Activated naive CD8-positive, alpha-beta T cell treated with anti-CD3 and anti-CD28 coated beads, Interleukin-2, amount 50 U/mL, for 24 hours (primary cell): Measurements from ENCODE around the gene CEP95.
A peak's percentile ranks its signal among the peaks of the same experiment; 100 is the strongest.
"Not testable (repeated sequence)": the region's sequence is repeated elsewhere in the genome, so short reads cannot be mapped to it uniquely, and the experiment has no call there.

Experiments used
- ATAC-seq: fragments of 150-1000 bp; cut with Tn5 transposase; one replicate; pipeline ENCODE4 v1.10.0; 2021
- DNase-seq: peaks from one replicate; pipeline ENCODE4 v3.0.0; 2021
- H3K27ac Mint-ChIP-seq: one replicate; pipeline ENCODE4 v1.8.0; 2021; ENCODE audit warnings: mild to moderate bottlenecking, mixed read lengths
- H3K27me3 Mint-ChIP-seq: one replicate; pipeline ENCODE4 v1.8.0; 2021; ENCODE audit warnings: mixed read lengths
- H3K36me3 Mint-ChIP-seq: one replicate; pipeline ENCODE4 v1.8.0; 2021; ENCODE audit warnings: low read depth, mixed read lengths
- H3K4me1 Mint-ChIP-seq: one replicate; pipeline ENCODE4 v1.8.0; 2021; ENCODE audit warnings: mixed read lengths
- H3K4me3 Mint-ChIP-seq: one replicate; pipeline ENCODE4 v1.8.0; 2021; ENCODE audit warnings: mild to moderate bottlenecking, moderate library complexity, mixed read lengths
- H3K9me3 Mint-ChIP-seq: one replicate; pipeline ENCODE4 v1.8.0; 2021; ENCODE audit warnings: mixed read lengths

CEP95 gene

DNA sequence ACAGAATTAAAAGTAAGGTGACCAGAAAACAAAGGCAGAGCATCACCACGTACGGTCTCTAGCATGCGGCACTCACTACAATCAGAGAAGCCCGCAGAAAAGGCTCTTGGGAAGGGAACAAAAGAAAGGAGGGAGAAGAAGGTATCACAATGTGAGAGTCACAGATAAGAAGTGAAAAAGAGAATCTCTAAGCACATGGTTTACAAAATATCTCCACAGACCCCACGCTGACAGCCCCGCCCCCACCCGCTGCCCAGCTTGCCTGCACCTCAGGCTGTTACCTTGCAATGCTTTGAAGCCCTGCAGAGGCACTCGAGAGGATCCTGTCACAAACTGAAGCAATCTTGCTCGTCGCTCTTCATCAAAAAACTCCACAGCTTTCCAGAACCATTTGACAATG is 40.5 kb downstream of the CEP95 start:
- DNase-seq = no peak
- H3K27me3 Mint-ChIP-seq = no peaks in the 10 kb centered on the region
- no peak for ATAC-seq
- H3K9me3 Mint-ChIP-seq = no peaks in the 10 kb centered on the region
- H3K4me3 Mint-ChIP-seq = no peak overlapping the region
- peaks cover 2% of the 10 kb centered on the region for H3K36me3 Mint-ChIP-seq
- H3K4me1 Mint-ChIP-seq = no peaks in the 10 kb centered on the region
- H3K27ac Mint-ChIP-seq = no peak overlapping the region

DNA sequence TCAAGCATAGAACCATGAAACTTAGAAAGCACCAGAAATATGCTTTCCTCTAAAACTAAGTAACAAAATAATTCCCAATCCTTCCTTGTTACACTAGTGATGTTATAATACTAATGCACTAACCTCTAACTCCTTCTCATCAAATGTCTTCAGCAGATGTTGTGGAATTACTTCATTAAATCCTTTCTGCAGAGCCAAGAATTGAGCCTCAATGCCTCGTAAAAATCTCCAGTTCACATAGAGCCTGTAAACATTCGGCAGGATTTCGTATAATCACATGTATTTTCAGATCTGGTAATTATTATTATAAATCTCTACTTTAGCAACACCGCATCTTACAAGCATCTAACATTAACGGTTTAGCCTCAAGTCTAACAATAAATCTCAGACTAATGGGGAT is 44.7 kb downstream of the CEP95 start:
- no peak for ATAC-seq
- no peaks in the 10 kb centered on the region for H3K4me1 Mint-ChIP-seq
- peaks cover 6% of the 10 kb centered on the region for H3K36me3 Mint-ChIP-seq
- no peaks in the 10 kb centered on the region for H3K27me3 Mint-ChIP-seq
- no peak for DNase-seq
- no peak overlapping the region for H3K27ac Mint-ChIP-seq
- H3K4me3 Mint-ChIP-seq = no peak overlapping the region
- no peaks in the 10 kb centered on the region for H3K9me3 Mint-ChIP-seq

DNA sequence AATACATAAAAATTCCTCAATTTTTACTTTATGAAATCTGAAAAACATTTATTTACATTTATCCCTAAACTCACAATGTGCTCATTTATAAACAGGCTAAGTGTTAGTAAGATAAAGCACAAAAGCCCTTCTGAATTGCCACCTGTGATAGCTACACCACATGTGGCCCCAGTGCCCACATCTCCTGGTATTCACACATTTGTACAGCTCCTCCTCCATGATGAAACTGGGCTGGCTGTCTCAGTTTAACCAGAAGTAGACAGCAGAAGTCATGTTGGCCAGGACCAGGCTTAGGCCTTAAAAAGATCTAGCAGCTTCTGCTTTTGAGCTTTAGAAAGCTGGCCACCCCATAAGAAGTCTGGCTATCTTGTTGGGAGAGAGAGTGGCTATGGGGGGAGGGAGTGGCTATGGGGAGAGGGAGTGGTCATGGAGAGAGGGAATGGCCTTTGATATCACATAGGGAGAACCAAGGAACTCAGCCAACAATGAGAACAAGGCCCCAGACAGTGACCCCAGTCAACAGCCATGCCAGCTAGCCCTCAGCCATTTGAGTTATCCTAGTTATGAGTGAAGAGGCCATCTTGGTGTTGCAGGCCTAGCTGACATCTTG is 47.4 kb downstream of the CEP95 start:
- Mint-ChIP-seq H3K4me1 (no peaks in the 10 kb centered on the region), H3K36me3 (peaks cover 4% of the 10 kb centered on the region), H3K27ac (no peak overlapping the region), H3K4me3 (no peak overlapping the region), H3K27me3 (no peaks in the 10 kb centered on the region), H3K9me3 (no peaks in the 10 kb centered on the region)
- DNase-seq = no peak
- ATAC-seq = no peak

DNA sequence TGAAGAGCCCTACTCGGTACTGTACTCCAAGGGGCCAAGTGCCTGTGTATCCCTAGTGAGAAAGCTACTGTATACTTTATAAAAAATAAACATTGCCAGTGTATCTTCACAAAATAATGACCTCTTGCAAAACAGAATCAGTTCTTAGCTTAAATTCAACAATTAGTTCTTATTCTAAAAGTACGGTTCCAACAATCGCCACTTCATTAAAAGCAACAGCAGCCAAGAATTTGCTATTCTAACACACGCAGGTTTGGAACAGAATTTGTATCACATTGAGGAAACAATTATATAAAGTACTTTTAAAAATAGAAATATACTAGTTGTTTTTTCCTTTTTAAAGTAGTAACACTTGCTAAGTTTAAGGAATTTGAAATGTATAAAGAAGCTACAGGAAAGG is 48.5 kb downstream of the CEP95 start:
- no peaks in the 10 kb centered on the region for H3K27me3 Mint-ChIP-seq
- H3K9me3 Mint-ChIP-seq = no peaks in the 10 kb centered on the region
- H3K36me3 Mint-ChIP-seq = peaks cover 4% of the 10 kb centered on the region
- DNase-seq (no peak), ATAC-seq (no peak)
- no peak overlapping the region for H3K27ac Mint-ChIP-seq
- no peak overlapping the region for H3K4me3 Mint-ChIP-seq
- no peaks in the 10 kb centered on the region for H3K4me1 Mint-ChIP-seq

DNA sequence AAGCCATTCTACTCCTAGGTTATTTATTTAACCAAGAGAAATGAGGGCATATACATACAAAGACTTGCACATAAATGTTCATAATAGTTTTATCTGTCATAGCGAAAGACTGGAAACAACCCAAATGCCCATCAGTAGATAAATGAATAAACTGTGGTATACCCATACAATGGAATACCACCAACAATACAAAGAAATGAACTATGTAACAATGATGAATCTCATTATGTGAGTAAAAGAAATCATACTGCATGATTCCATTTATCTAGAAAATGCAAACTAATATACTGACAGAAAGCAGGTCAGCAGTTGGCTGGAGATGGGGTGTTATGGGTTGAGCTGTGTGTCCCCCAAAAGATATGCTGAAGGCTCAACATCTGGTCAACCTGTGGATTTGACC is 57.3 kb downstream of the CEP95 start:
- H3K4me3 Mint-ChIP-seq = no peak overlapping the region
- DNase-seq = no peak
- no peak for ATAC-seq
- H3K4me1 Mint-ChIP-seq = peaks cover 2% of the 10 kb centered on the region
- no peaks in the 10 kb centered on the region for H3K27me3 Mint-ChIP-seq
- peaks cover 8% of the 10 kb centered on the region for H3K36me3 Mint-ChIP-seq
- no peak overlapping the region for H3K27ac Mint-ChIP-seq
- no peaks in the 10 kb centered on the region for H3K9me3 Mint-ChIP-seq

DNA sequence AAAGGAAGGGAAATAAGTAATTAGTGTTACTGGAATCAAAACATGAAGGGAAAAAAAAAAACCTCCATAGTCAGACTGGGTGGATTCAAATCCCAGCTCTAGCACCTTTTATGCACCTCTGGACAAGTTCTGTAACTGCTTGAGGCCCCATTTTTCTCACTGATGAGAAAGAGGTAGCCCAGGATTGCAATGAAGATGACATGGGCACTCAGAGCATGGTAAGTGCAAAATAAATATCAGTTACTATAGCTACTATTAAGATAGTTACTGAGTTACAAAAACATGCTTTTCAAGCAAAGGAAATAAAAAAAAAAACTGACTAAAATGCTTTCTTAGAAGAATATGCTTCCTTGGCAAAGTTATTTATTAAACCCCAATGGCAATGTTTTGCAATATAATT is 58.8 kb downstream of the CEP95 start:
- no peak overlapping the region for H3K4me3 Mint-ChIP-seq
- peaks cover 2% of the 10 kb centered on the region for H3K4me1 Mint-ChIP-seq
- H3K36me3 Mint-ChIP-seq = peaks cover 8% of the 10 kb centered on the region
- no peak for ATAC-seq
- no peak overlapping the region for H3K27ac Mint-ChIP-seq
- H3K27me3 Mint-ChIP-seq = no peaks in the 10 kb centered on the region
- H3K9me3 Mint-ChIP-seq = no peaks in the 10 kb centered on the region
- no peak for DNase-seq

DNA sequence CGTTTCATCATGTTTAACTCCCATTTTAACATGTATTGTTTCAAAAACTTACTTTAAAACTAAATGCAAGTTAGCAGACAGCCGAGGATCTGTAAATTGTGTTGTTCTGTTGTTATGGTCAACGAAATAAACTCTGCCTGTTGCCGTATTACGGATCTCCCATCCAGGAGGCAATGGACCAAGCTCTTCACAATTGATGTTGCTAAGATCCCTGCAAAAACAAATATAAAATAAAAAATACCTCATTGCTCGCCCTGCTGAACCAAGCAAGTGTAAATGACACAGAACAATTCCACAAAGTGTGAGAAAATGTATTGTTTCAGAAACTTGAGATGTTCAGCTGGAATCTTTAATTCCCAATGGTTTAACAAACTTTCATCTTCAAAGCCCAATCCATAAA is 65.0 kb downstream of the CEP95 start:
- no peak for DNase-seq
- Mint-ChIP-seq H3K36me3 (no peaks in the 10 kb centered on the region), H3K27ac (no peak overlapping the region), H3K27me3 (no peaks in the 10 kb centered on the region), H3K9me3 (no peaks in the 10 kb centered on the region), H3K4me1 (peaks cover 13% of the 10 kb centered on the region), H3K4me3 (no peak overlapping the region)
- no peak for ATAC-seq

DNA sequence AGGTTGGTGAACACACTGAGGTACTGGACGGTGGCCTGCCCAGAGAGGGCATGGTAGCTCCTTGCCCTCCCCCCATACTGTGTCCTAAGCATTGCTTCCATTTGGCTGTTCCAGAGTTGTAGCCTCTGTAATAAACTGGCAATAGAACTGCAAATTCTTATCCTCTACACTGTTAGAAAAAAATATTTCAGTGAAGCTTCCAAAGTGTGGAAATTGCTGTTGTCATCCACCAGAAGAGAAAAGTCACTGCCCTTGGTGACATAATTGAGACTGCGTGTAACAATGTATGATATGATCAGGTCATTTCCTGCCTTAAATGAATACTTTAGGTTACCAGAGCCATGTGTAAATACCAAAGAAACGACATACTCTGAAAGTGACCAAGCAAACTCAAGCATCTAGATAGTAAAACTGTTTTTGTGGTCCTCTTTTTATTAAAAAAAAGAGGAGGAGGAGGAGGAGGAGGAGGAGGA is 65.9 kb downstream of the CEP95 start:
- H3K27me3 Mint-ChIP-seq = no peaks in the 10 kb centered on the region
- H3K4me1 Mint-ChIP-seq = peaks cover 13% of the 10 kb centered on the region
- DNase-seq (no peak), ATAC-seq (peak; percentile 93)
- H3K4me3 Mint-ChIP-seq = no peak overlapping the region
- peaks cover 4% of the 10 kb centered on the region for H3K36me3 Mint-ChIP-seq
- no peaks in the 10 kb centered on the region for H3K9me3 Mint-ChIP-seq
- H3K27ac Mint-ChIP-seq = peak overlapping the region; percentile 69

DNA sequence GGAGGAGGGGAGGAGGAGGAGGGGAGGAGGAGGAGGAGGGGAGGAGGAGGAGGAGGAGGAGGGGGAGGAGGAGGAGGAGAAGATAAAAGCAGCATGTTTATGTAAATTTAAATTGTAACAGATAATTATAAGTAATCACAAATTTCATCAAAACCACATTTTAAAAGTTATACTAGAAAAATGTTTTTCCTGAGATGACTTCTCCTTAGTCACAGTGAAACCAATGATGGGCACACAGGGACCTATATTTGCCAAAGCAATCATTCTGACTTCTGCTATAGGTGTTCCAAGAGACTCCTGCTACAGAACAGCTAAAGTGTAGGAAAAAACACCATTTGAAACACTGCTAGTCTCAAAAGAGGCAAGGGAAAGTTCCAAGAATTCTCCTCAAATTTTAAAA is 66.4 kb downstream of the CEP95 start:
- no peaks in the 10 kb centered on the region for H3K27me3 Mint-ChIP-seq
- H3K4me1 Mint-ChIP-seq = peaks cover 13% of the 10 kb centered on the region
- peak overlapping the region; percentile 59 for H3K27ac Mint-ChIP-seq
- no peak overlapping the region for H3K4me3 Mint-ChIP-seq
- no peaks in the 10 kb centered on the region for H3K9me3 Mint-ChIP-seq
- peaks cover 4% of the 10 kb centered on the region for H3K36me3 Mint-ChIP-seq
- ATAC-seq (peak; percentile 66), DNase-seq (no peak)

DNA sequence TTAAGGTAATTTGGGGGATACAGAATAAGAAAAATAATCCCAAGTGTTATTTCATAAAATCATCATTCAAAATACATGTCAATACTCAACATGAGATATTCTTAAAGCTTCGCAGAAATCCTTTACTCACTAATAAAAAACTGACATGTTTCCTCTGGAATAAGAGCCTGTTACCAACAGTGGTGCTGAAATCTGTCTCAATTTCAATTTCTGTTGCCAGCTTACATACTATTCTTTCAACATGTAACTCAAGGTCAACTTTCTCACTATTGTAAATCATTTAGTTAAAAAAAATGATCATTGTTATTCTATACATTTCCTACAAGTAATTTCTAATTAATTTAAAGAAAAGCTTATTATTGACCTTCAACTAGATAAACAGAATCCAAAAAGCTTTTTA is 67.9 kb downstream of the CEP95 start:
- ATAC-seq (no peak), DNase-seq (no peak)
- Mint-ChIP-seq H3K4me1 (peaks cover 13% of the 10 kb centered on the region), H3K27ac (no peak overlapping the region), H3K4me3 (no peak overlapping the region), H3K27me3 (no peaks in the 10 kb centered on the region), H3K36me3 (peaks cover 4% of the 10 kb centered on the region), H3K9me3 (no peaks in the 10 kb centered on the region)

DNA sequence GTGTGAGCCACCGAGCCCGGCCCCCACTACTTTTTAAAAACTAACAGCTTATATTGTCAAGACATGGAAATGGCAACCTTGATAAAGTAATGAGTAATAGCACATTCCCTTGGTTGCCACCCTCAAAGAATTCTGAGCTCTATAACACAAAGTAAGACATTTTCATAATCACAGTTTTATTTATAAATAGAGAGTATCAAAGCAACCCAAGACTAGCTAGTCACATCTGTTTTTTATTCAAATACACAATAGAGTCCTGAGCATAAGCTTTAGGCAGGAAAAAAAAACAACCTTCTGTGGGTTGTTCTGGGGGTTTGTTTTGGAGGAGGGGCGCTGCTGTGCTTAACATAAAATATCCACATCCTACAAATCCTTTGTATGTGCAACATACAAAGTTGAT is 68.7 kb downstream of the CEP95 start:
- DNase-seq (no peak), ATAC-seq (no peak)
- Mint-ChIP-seq H3K9me3 (no peaks in the 10 kb centered on the region), H3K4me1 (peaks cover 18% of the 10 kb centered on the region), H3K27me3 (no peaks in the 10 kb centered on the region), H3K36me3 (peaks cover 6% of the 10 kb centered on the region), H3K27ac (no peak overlapping the region), H3K4me3 (no peak overlapping the region)

DNA sequence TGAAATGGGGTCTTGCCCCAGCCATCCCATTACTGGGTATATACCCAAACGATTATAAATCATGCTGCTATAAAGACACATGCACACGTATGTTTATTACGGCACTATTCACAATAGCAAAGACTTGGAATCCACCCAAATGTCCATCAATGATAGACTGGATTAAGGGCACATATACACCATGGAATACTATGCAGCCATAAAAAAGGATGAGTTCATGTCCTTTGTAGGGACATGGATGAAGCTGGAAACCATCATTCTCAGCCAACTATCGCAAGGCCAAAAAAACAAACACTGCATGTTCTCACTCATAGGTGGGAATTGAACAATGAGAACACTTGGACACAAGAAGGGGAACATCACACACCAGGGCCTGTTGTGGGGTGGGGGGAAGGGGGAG is 70.2 kb downstream of the CEP95 start:
- peaks cover 11% of the 10 kb centered on the region for H3K36me3 Mint-ChIP-seq
- peaks cover 33% of the 10 kb centered on the region for H3K4me1 Mint-ChIP-seq
- not testable (repeated sequence) for H3K9me3 Mint-ChIP-seq, H3K27ac Mint-ChIP-seq, H3K27me3 Mint-ChIP-seq, DNase-seq, H3K4me3 Mint-ChIP-seq, ATAC-seq

DNA sequence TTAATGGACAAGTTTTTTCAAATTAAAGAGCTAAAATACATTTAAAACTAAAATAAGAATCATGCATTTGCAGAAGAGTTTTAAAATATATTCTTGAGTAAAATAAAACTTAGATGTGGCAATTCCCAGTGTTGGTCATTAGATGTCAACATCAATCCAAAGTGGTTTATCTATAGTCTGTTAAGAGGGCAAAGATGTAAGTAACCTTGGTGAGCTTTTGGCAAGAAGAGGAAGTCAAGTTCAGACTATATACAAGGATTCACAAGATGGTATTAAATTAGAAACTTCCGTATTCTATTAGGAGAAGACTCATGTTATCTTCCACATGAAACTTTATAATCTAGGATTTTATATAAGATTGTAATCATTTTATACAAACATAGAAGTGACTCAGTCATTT is 73.1 kb downstream of the CEP95 start:
- peaks cover 17% of the 10 kb centered on the region for H3K36me3 Mint-ChIP-seq
- H3K4me1 Mint-ChIP-seq = peaks cover 20% of the 10 kb centered on the region
- no peaks in the 10 kb centered on the region for H3K9me3 Mint-ChIP-seq
- H3K27ac Mint-ChIP-seq = peak overlapping the region; percentile 67
- H3K27me3 Mint-ChIP-seq = no peaks in the 10 kb centered on the region
- ATAC-seq = no peak
- DNase-seq = no peak
- H3K4me3 Mint-ChIP-seq = no peak overlapping the region

DNA sequence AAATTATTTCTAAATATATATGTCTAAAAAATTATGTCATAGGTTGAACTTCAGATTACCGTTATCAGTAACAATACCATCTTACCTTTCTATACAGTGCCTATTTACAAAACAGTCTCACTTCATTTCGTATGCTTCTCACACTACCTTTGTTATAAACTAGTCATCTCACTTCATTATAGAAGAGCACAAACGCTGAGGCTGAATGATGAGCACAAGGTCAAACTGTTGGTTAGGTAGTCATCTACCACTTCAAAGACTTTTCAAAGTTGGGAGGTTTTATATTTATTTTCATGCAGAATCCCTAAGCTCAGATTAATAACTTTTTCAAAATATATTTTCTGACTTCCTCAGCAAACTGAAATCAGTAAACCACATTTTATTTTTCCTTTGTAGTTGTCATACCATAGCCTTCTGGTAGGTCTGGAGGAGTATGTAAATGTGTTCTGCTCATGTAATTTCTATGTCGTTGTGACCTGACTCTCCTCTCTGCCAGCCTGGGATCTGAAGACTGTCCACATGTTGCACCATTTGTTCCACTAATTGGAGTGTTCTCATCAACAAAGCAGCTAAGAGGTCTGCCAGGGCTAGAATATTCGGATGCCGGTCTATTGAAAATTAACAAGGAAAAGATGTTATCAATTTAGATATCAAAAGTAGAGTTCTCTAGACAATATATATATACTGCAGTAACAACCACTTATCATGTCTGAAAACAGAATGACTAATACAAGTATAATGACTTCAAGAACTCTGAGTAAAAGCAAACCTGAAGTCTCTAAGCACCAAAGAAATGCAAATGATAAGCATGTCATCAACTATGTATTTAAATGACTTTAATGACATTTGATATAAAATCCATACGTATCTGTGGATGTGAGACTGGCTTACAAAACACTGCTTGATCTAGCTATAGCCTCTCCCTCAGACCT is 73.9 kb downstream of the CEP95 start:
- Mint-ChIP-seq H3K4me3 (peak overlapping the region; percentile 35), H3K27ac (peak overlapping the region; percentile 87), H3K27me3 (no peaks in the 10 kb centered on the region), H3K4me1 (peaks cover 20% of the 10 kb centered on the region), H3K36me3 (peaks cover 17% of the 10 kb centered on the region), H3K9me3 (no peaks in the 10 kb centered on the region)
- DNase-seq = no peak
- ATAC-seq = peak; percentile 87

DNA sequence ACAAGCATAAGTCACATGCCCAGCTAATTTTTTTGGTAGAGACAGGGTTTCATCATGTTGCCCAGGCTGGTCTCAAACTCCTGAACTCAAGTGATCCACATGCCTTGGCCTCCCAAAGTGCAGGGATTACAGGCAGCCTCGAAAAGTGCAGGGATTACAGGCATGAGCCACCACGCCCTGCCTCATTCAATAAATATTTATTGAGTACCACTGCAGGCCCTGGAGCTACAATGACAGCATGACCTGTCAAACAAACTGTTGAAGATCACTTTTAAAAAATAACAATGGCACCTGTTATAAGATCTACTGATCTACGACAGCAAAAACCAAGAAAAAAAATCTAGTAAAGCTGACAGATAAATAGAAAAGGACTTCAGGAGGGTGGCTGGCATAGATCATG is 76.3 kb downstream of the CEP95 start:
- Mint-ChIP-seq H3K4me1 (peaks cover 20% of the 10 kb centered on the region), H3K36me3 (peaks cover 13% of the 10 kb centered on the region), H3K27ac (no peak overlapping the region), H3K9me3 (no peaks in the 10 kb centered on the region), H3K27me3 (no peaks in the 10 kb centered on the region), H3K4me3 (no peak overlapping the region)
- ATAC-seq (no peak), DNase-seq (no peak)
